GM13977 (cell line): ENCODE results near the gene BORCS6.

Experiments
- DNase-seq: peaks from one replicate; pipeline ENCODE4 v3.0.0; 2012; ENCODE audit warnings: low spot score
- CTCF ChIP-seq: IDR thresholded peaks from 2 replicates; pipeline ENCODE4 v1.5.1; 2012; ENCODE audit warnings: mild to moderate bottlenecking, control low read depth; ENCODE audit not compliant: insufficient read depth; ENCODE audit errors: extremely low read depth, missing control alignments
- in situ Hi-C: fragments of 300-500 bp; cut with MboI; formaldehyde crosslinking; loops from one replicate; pipeline ENCODE4 v1.12.0; 2022; ENCODE audit warnings: low sequenced_read_pairs, low pct_unique_long_range_greater_than_20kb, mixed read lengths, inconsistent platforms; ENCODE audit not compliant: unreplicated experiment

The BORCS6 gene

GRCh38 chr17:8140065-8141029 lies 49.6 kb downstream of the BORCS6 start:
- no peak for TF ChIP-seq CTCF
- DNase-seq, result no peak
- in situ Hi-C loops, result no loop called here

GRCh38 chr17:8138672-8139371 lies 51.2 kb downstream of the BORCS6 start:
- DNase-seq, result peak; percentile 92
- peak; percentile 70 for TF ChIP-seq CTCF
- in situ Hi-C loops, result no loop called here

- DNase-seq, result no peak
- in situ Hi-C loops, result no loop called here
- no peak for TF ChIP-seq CTCF
Measured at GRCh38 chr17:8138374-8138671, 51.7 kb downstream of the BORCS6 start.
